Mammary epithelial cell (primary cell): ENCODE measurements around the gene TTC33.

Source experiments
- CTCF ChIP-seq, 2 donors: IDR thresholded peaks in 1 of 2; conservative IDR thresholded peaks in 1 of 2; 2 replicates each; pipeline ENCODE4 v1.5.1; 2011 to 2012; ENCODE audit warnings: inconsistent platforms in 2 of 2, low read length in 2 of 2, mild to moderate bottlenecking in 2 of 2, control low read depth in 1 of 2, low read depth in 1 of 2; ENCODE audit not compliant: insufficient read depth in 1 of 2; ENCODE audit errors: extremely low read depth in 1 of 2
- EZH2 ChIP-seq: IDR thresholded peaks from 2 replicates; pipeline ENCODE4 v1.6.1; 2012; ENCODE audit warnings: low read length, inconsistent platforms, borderline replicate concordance

GRCh38 chr5:40607202-40607601, 148.6 kb downstream of the TTC33 start:
- TF ChIP-seq CTCF (conservative IDR thresholded peaks at IDR 0.05 in 1 of 2, IDR thresholded peaks at IDR 0.05 in 1 of 2; ENCODE audit: extremely low read depth in 1 of 2, insufficient read depth in 1 of 2, low read depth in 1 of 2, low read length in 2 of 2) = no peak
- TF ChIP-seq EZH2 = no peak
